Measurements from ENCODE around the gene ABCG5. TPM values are rescaled to one million over a fixed set of nuclear protein-coding genes. Genes with fewer than 3 reads are reported as not detected.

The ABCG5 gene
- total and polyA plus RNA-seq, 2 of the 4 experiments (the other 2 are of a cell fraction) = not detected

DNA sequence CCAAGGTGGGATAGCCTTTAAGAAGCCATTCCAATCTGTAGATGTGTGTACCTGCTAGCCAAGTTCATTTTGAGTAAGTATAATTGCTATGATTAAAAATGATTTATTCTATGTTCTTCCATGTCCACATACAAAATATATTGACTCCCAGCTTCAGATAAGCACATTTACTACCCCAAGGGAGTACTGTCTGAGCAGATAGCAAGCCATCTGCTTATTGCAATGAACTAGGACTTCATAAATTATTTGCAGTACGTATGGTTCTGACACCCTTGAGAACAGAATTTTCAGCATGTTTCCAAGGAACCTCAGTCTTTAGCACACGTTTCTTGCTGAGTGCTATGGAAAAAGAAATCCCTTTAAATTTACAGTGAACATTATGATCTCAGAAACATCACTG is 28.2 kb downstream of the ABCG5 start:
- no peak overlapping the region for H2BK120ac ChIP-seq (ENCODE audit: low read depth, low read length)
- H2BK20ac ChIP-seq (ENCODE audit: low read depth, low read length) = no peak overlapping the region
- no peaks in the 10 kb centered on the region for H3K9me1 ChIP-seq (ENCODE audit: insufficient read depth, low read length)
- no peak for TF ChIP-seq MAFK (IDR thresholded peaks at IDR 0.05; ENCODE audit: low read depth, low read length)
- TF ChIP-seq, protein P1, sequence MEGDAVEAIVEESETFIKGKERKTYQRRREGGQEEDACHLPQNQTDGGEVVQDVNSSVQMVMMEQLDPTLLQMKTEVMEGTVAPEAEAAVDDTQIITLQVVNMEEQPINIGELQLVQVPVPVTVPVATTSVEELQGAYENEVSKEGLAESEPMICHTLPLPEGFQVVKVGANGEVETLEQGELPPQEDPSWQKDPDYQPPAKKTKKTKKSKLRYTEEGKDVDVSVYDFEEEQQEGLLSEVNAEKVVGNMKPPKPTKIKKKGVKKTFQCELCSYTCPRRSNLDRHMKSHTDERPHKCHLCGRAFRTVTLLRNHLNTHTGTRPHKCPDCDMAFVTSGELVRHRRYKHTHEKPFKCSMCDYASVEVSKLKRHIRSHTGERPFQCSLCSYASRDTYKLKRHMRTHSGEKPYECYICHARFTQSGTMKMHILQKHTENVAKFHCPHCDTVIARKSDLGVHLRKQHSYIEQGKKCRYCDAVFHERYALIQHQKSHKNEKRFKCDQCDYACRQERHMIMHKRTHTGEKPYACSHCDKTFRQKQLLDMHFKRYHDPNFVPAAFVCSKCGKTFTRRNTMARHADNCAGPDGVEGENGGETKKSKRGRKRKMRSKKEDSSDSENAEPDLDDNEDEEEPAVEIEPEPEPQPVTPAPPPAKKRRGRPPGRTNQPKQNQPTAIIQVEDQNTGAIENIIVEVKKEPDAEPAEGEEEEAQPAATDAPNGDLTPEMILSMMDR (conservative IDR thresholded peaks at IDR 0.05; ENCODE audit: low read depth, low read length) = no peak
- TF ChIP-seq RFX5 (IDR thresholded peaks at IDR 0.05; ENCODE audit: low read depth, low read length) = no peak
- TF ChIP-seq BHLHE40 (IDR thresholded peaks at IDR 0.05; ENCODE audit: low read depth, low read length) = no peak
- TF ChIP-seq RAD21 (IDR thresholded peaks at IDR 0.05; ENCODE audit: low read length) = no peak
- no peak for TF ChIP-seq MXI1 (IDR thresholded peaks at IDR 0.05; ENCODE audit: borderline replicate concordance, low read depth, low read length)
- no peak for TF ChIP-seq CEBPB (IDR thresholded peaks at IDR 0.05; ENCODE audit: low read depth, low read length)
- TF ChIP-seq RCOR1 (IDR thresholded peaks at IDR 0.05; ENCODE audit: insufficient replicate concordance, low read length) = no peak
- no peak for TF ChIP-seq POLR2A (IDR thresholded peaks at IDR 0.05; ENCODE audit: low read depth, low read length)
- TF ChIP-seq, protein P2, sequence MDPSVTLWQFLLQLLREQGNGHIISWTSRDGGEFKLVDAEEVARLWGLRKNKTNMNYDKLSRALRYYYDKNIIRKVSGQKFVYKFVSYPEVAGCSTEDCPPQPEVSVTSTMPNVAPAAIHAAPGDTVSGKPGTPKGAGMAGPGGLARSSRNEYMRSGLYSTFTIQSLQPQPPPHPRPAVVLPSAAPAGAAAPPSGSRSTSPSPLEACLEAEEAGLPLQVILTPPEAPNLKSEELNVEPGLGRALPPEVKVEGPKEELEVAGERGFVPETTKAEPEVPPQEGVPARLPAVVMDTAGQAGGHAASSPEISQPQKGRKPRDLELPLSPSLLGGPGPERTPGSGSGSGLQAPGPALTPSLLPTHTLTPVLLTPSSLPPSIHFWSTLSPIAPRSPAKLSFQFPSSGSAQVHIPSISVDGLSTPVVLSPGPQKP (IDR thresholded peaks at IDR 0.05; ENCODE audit: borderline replicate concordance, low read depth, low read length) = no peak
- TF ChIP-seq NFE2L2 (IDR thresholded peaks at IDR 0.05; ENCODE audit: low read depth, low read length) = no peak
- TF ChIP-seq CHD1 (IDR thresholded peaks at IDR 0.05; ENCODE audit: low read depth, low read length) = no peak
- TF ChIP-seq FOS (IDR thresholded peaks at IDR 0.05; ENCODE audit: low read depth, low read length) = no peak
- TF ChIP-seq, protein P3, sequence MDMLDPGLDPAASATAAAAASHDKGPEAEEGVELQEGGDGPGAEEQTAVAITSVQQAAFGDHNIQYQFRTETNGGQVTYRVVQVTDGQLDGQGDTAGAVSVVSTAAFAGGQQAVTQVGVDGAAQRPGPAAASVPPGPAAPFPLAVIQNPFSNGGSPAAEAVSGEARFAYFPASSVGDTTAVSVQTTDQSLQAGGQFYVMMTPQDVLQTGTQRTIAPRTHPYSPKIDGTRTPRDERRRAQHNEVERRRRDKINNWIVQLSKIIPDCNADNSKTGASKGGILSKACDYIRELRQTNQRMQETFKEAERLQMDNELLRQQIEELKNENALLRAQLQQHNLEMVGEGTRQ (IDR thresholded peaks at IDR 0.05; ENCODE audit: low read depth, low read length) = no peak
- no peak for TF ChIP-seq SMC3 (IDR thresholded peaks at IDR 0.05; ENCODE audit: low read depth, low read length)
- H3K56ac ChIP-seq (ENCODE audit: extremely low read depth, insufficient read depth, low read length) = no peak overlapping the region
- no TSS peak for BruUV-seq (replicated peaks)
- no peaks in the 10 kb centered on the region for H4K20me1 ChIP-seq (ENCODE audit: insufficient read depth, low read length)
- 0 out of 2 replicates have a peak, but pooled peaks cover 4% of the 10 kb centered on the region for H3K36me3 ChIP-seq (ENCODE audit: control insufficient read depth, insufficient read depth, low read length)
- H3K4me3 ChIP-seq (ENCODE audit: insufficient read depth, low read depth, low read length) = no peak overlapping the region
- no peak for DNase-seq
- dilution Hi-C loops (cut with HindIII; ENCODE audit: low sequenced_read_pairs, unreplicated experiment) (no loop called here), intact Hi-C loops (cut with micrococcal nuclease) (no loop called here), in situ Hi-C loops (cut with MboI; ENCODE audit: low sequenced_read_pairs) (no loop called here)
- no peak overlapping the region for H3K23ac ChIP-seq (ENCODE audit: low read depth, low read length)
- H2AFZ ChIP-seq (replicated peaks; ENCODE audit: low read length, poor library complexity) = no peak overlapping the region
- H4K5ac ChIP-seq (ENCODE audit: low read depth, low read length) = no peak overlapping the region
- no peaks in the 10 kb centered on the region for H3K4me1 ChIP-seq (ENCODE audit: control insufficient read depth, insufficient read depth, low read length)
- CTCF ChIA-PET = no interaction called here
- no peak for ATAC-seq (ENCODE audit: low read depth)
- no peak overlapping the region for H2BK15ac ChIP-seq (ENCODE audit: low read depth, low read length)
- H2BK5ac ChIP-seq (ENCODE audit: low read depth, low read length, poor library complexity, severe bottlenecking) = no peak overlapping the region
- no peak overlapping the region for H3K4me2 ChIP-seq (ENCODE audit: low read depth, low read length)
- POLR2A ChIA-PET (ENCODE audit: unreplicated experiment) = no interaction called here
- H3K27ac ChIP-seq (ENCODE audit: insufficient read depth, low read length) = no peak overlapping the region
- H3K27me3 ChIP-seq (ENCODE audit: control insufficient read depth, insufficient read depth, low read length) = no peaks in the 10 kb centered on the region
- no peak overlapping the region for H2AK5ac ChIP-seq (ENCODE audit: low read depth, low read length)
- H4K8ac ChIP-seq (ENCODE audit: low read depth in 2 of 2, low read length in 2 of 2) = no peak overlapping the region
- WGBS, 2 experiments (ENCODE audit: extremely low coverage in 2 of 2, insufficient read length in 1 of 2) = no CpG with 5 or more reads among the region's 2 CpGs
- no peak overlapping the region for H2AK9ac ChIP-seq (replicated peaks; ENCODE audit: low read depth, low read length, poor library complexity)
- H3K4ac ChIP-seq (ENCODE audit: low read depth, low read length) = no peak overlapping the region
- no peak overlapping the region for H3K18ac ChIP-seq (ENCODE audit: low read depth, low read length)
- no peak overlapping the region for H4K91ac ChIP-seq (ENCODE audit: insufficient read depth, low read depth, low read length)
- H3K79me1 ChIP-seq (ENCODE audit: low read depth in 1 of 2, low read length in 2 of 2) = no peaks in the 10 kb centered on the region
- H3K9ac ChIP-seq (ENCODE audit: low read depth, low read length) = no peak overlapping the region
- H3K14ac ChIP-seq (replicated peaks; ENCODE audit: low read depth, low read length) = no peak overlapping the region
- no peaks in the 10 kb centered on the region for H3K9me3 ChIP-seq (ENCODE audit: control insufficient read depth, insufficient read depth, low read length)

All from IMR-90 (cell line).